ENCODE results near the gene KCTD2.
A peak's percentile ranks its signal among the peaks of the same experiment; 100 is the strongest.

Gene KCTD2

DNA sequence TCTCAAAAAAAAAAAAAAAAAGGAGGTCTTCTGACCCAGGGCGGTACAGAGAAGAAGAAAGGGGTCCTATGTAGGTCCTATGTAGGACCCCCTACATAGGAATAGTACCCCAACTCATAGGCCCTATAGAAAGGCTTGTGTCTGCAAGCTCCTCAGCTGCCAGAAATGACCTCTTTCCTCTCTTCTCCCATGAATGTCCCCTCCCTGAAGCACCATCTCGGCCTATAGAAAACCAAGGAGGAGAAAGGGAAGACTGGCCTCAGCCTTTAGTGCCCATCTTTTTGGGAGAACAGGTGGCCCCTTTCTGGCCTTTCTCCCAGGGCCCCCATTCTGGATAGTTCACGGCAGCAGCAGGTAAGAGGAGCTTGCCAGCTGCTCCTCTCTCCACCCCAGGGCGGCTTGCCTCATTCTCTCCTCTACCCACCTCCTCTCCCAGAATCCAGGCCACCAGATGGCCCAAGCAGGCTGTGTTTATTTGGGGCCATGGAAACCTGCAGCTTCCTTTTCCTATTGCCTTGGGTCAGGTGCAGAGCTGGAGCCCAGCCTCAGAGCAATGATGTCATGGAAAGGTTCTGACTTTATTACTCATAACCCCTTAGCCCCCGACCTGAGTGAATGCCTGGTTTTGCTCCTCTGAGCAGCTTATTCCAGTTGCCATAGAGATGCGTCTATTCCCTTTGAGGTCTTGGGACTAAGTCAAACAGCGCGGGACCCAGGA is 36.2 kb upstream of the KCTD2 start:
- in situ Hi-C loops (cut with HindIII; ENCODE audit: low sequenced_read_pairs) = no loop called here
- no peak overlapping the region for H3K4me3 ChIP-seq (ENCODE audit: low read depth, low read length)
- peak; percentile 35 for DNase-seq (ENCODE audit: low read depth, low spot score)
- TF ChIP-seq, protein P1, sequence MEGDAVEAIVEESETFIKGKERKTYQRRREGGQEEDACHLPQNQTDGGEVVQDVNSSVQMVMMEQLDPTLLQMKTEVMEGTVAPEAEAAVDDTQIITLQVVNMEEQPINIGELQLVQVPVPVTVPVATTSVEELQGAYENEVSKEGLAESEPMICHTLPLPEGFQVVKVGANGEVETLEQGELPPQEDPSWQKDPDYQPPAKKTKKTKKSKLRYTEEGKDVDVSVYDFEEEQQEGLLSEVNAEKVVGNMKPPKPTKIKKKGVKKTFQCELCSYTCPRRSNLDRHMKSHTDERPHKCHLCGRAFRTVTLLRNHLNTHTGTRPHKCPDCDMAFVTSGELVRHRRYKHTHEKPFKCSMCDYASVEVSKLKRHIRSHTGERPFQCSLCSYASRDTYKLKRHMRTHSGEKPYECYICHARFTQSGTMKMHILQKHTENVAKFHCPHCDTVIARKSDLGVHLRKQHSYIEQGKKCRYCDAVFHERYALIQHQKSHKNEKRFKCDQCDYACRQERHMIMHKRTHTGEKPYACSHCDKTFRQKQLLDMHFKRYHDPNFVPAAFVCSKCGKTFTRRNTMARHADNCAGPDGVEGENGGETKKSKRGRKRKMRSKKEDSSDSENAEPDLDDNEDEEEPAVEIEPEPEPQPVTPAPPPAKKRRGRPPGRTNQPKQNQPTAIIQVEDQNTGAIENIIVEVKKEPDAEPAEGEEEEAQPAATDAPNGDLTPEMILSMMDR (IDR thresholded peaks at IDR 0.05; ENCODE audit: low read depth, low read length) = no peak

DNA sequence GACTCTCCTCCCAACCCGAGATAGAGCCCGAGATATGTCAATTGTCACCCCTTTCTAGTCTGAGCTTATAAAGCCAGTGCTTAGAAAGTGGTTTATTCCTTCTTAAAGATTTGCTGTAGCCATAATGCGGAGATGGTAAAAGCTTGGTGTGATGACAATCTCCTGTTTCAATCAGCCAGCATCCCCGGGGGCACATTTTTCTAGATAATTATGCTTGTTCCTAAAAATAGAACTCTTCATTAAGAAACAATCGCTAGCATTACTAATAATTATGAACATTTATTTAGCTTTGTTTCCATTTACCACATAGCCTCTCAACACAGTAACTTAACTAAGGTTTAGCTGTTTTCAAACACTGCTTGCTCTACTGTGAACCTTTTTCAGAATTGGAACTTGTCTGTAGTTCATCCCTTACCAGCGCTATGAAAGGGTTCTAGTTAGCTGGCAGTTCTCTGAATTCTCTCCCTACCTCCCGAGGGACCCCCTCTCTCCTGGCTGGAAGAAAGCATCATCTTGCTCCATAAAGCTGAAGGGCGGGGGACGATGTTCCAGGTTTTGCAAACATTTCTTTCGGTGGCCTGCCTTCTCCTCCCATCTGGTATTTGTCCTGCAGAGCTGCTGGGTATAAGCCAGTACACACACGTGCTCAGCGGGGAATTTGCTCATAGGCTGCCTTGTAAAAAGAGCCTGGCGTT is 35.5 kb upstream of the KCTD2 start:
- TF ChIP-seq, protein P1 (IDR thresholded peaks at IDR 0.05; ENCODE audit: low read depth, low read length) = no peak
- DNase-seq (ENCODE audit: low read depth, low spot score) = peak; percentile 62
- in situ Hi-C loops (cut with HindIII; ENCODE audit: low sequenced_read_pairs) = no loop called here
- peak overlapping the region; percentile 74 for H3K4me3 ChIP-seq (ENCODE audit: low read depth, low read length)

DNA sequence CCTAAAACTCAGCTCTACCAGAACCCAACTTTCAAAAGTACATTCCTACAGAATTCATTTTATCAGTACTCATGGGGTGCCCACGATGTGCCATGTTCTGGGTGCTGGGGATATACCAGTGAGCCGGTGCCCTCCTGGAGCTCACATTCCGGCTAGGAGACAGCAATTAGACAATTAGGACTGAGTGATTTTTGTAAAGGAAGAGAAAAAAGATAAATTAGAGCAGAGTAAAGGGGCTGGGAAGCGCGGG is 35.0 kb upstream of the KCTD2 start:
- TF ChIP-seq, protein P1 (IDR thresholded peaks at IDR 0.05; ENCODE audit: low read depth, low read length) = no peak
- no peak for DNase-seq (ENCODE audit: low read depth, low spot score)
- H3K4me3 ChIP-seq (ENCODE audit: low read depth, low read length) = peak overlapping the region; percentile 74
- in situ Hi-C loops (cut with HindIII; ENCODE audit: low sequenced_read_pairs) = no loop called here

DNA sequence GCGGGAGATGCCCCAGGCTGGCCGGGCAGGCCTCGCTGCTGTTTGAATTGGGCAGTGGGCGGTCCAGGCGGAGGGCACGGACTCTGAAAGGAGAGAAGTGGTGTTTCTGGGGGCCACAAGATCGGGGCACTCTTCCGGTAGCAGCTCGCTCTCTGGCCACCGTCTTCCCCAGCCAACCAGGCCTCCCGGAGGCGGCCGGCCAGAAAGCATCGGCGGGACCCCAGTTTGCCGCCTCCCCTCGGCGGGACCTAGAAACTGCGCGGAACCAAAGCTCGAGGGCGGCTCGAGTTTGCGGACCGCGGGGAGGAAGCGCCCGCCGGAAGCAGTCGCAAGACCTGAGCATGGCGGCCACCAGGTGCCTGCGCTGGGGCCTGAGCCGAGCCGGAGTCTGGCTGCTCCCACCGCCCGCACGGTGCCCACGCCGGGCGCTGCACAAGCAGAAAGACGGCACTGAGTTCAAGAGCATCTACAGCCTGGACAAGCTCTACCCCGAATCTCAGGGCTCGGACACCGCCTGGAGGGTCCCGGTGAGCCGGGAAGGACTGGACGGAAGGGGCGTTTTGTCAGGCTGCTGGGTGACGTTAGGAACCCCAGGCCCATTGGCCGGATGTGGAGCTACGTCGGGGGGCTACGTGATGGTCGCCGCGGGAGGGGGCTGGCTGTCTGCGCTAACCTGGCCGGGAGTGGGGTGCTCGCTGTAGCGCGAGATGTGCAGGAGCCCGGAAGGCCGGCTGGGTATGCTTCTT is 34.5 kb upstream of the KCTD2 start, which contains the start of gene MRPL58:
Gene MRPL58 (plus strand): TSS at position 325 of the 746 bp plus-strand sequence. CDS start 17 bp downstream, at position 342.
- peak; percentile 91 for DNase-seq (ENCODE audit: low read depth, low spot score)
- in situ Hi-C loops (cut with HindIII; ENCODE audit: low sequenced_read_pairs) = no loop called here
- TF ChIP-seq, protein P1 (IDR thresholded peaks at IDR 0.05; ENCODE audit: low read depth, low read length) = peak; percentile 65
- H3K4me3 ChIP-seq (ENCODE audit: low read depth, low read length) = peak within 1 kb of the TSS; percentile 74

DNA sequence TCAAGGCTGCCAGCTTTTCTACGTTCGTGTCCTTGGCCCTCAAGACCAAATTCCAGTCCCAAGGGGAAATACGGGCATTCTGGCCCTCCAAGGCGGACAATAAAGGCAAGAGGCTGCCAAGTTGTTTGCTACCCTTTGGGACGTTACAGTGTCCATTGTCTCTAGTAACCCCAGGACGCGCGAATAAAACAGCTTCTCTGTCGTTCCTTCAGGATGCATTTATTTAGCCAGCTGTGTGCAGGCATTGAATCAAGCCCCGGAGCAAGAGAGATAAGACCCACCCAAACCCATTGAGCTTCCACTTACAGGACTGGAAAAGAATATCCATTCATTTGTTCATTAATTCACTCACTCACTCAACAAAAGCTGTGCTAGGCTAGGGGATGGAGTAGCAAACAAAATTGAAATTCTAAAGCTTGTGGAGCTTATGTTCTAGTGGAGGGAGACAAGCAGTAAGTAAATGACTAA is 33.9 kb upstream of the KCTD2 start:
- in situ Hi-C loops (cut with HindIII; ENCODE audit: low sequenced_read_pairs) = no loop called here
- no peak for DNase-seq (ENCODE audit: low read depth, low spot score)
- H3K4me3 ChIP-seq (ENCODE audit: low read depth, low read length) = peak overlapping the region; percentile 74
- TF ChIP-seq, protein P1 (IDR thresholded peaks at IDR 0.05; ENCODE audit: low read depth, low read length) = no peak

DNA sequence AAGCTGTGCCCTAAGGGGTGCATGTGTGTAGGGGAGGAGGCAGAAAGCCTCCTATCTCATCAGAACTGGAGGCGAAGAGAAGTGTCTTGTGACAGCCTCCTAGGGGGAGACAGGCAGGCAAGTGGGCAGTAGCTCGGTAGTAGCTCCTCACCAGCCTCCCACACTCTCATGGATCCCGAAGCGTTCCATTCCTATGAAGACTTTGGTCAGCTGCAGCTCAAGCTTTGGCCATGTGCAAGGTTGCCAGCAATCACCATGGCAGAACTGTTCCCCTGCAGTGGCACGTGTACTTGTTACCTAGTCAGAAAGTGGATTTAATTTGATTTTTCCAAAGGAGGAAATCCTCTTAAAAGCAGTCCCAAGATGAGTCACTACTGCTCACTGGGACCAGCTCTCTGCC is 27.9 kb upstream of the KCTD2 start:
- no peak overlapping the region for H3K4me3 ChIP-seq (ENCODE audit: low read depth, low read length)
- TF ChIP-seq, protein P1 (IDR thresholded peaks at IDR 0.05; ENCODE audit: low read depth, low read length) = no peak
- in situ Hi-C loops (cut with HindIII; ENCODE audit: low sequenced_read_pairs) = no loop called here
- DNase-seq (ENCODE audit: low read depth, low spot score) = no peak

All from astrocyte of the spinal cord (primary cell).